IPS-NIHi11 (cell line): ENCODE measurements around the gene RNLS.
"Not testable (repeated sequence)": the region's sequence is repeated elsewhere in the genome, so short reads cannot be mapped to it uniquely, and the experiment has no call there.

Source experiments
- DNase-seq: peaks from one replicate; pipeline ENCODE4 v3.0.0; 2012; ENCODE audit warnings: mixed read lengths, low spot score

Gene RNLS

DNA sequence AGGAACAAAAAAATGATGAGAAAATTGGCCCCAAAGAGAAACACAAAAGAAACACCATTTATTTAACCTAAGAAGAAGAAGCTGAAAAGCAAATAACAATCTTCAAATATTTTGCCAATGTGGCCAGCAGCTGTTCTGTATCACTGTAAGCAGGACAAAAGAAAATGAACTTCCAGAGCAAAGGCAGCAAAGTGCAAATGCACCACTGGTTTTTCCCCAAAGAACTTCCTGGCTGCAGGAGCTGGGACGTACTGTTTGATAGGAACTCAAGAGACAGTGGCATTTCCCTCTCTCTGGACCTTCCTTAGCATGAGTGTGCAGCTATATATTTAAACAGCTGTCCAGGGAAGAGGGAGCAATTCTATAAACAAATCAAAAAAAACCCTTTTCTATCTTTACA lies 60.4 kb downstream of the RNLS start:
- DNase-seq = no peak

- DNase-seq = no peak
Measured at GRCh38 chr10:88521791-88522190, 61.3 kb downstream of the RNLS start.

- DNase-seq = no peak
Measured at GRCh38 chr10:88515235-88515634, 67.9 kb downstream of the RNLS start.

- no peak for DNase-seq
Measured at GRCh38 chr10:88512599-88512998, 70.5 kb downstream of the RNLS start.

DNA sequence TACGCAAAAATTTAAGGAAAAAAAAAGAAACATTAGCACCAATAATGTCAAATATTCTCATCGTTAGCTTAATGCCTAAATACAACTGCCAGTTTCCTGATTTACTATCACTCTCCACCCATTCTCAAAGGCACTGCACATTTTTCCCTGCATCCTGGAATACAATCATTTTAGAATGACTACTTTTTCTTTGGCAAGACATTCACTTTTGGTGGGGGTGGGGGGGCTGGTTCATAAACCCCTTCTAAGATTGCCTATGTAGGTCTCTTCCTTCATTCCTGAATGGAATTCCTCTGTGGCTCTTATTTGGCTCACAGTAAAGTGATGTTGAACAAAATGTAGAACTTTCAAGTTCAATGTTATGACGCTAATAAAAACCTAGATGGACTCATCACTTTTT lies 74.3 kb downstream of the RNLS start:
- DNase-seq = no peak

DNA sequence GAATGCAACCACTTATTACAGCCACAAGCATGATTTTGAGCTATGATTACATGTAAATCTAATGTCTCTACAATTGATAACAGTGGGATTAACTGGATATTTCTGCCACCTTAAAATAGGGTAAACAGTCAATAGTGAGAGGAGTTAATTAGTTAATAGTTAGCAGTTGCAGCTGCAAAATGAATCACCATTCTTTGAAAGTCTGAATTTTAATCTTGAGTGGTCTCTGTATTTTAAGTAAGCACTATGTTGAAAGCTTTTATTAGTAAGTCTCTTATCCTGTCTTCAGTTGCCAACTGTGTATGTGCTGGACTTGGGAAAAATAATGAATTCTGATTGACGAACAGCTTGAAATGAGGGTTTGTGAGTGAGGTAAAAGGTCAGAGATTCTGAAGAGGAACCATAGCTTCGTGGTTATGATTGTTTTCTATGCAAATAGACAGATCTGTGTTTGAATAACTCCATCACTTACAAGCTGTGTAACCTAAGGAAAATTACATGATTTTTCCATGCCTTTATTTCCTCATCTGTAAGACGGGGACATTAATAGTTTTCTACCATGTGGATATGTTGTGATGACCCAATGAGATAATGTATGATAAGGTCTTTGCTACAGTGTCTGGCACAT lies 75.2 kb downstream of the RNLS start:
- no peak for DNase-seq

DNA sequence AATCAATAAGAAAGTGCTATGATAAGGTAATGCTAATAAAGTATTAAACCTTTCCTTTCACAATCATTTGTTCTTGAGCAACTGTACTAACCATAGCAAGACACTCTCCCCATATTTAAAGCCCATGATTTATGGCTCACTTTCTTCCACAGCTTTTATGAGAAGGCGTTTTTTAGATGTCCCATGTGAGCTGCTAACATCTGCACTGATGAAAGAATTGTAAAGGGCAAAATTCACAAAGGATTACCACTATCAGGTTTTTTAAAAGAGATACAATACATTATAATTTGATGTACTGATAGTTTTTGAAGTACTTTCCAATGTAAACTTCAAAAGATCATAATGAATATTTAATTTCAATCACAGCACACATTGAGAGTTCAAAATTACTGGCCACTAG lies 75.7 kb downstream of the RNLS start:
- no peak for DNase-seq

GRCh38 chr10:88505680-88506215 lies 77.4 kb downstream of the RNLS start:
- peak; percentile 25 for DNase-seq

DNA sequence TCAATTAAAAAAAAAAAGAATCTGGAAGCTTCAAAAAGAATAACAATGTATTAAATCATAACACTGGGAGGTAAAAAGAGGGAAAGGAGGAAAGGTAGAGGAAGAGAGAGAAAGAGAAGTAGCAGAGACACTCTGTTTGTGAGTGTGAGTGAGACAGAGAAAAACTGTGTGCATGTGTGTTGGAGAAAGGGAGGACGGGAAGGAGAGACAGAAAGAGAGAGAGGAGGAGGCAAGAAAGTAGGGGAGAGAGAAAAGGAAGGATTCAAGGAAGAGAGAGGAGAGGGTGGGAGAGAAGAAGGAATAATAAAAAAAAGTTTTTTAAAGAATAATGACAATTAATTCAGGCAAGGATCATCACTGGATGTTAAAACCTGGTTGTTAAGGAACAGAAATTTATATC lies 77.9 kb downstream of the RNLS start:
- no peak for DNase-seq

DNA sequence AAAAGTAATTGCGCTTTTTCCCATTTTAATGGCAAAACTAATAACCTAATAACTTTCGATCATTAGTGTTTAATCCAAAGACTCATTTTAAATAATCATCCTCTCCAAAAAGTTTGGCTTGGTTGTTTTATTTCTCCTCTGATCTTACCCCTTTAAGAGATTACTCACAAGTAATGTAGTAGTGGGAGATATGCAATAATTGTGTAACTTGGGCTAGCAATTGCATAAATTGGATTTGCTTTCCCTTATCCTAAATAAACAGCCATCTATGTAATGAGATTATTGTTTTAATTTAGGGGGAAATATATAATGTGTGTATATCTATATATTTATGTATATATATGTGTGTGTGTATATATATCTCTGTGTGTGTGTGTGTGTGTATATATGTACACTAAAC lies 82.5 kb downstream of the RNLS start:
- no peak for DNase-seq

DNA sequence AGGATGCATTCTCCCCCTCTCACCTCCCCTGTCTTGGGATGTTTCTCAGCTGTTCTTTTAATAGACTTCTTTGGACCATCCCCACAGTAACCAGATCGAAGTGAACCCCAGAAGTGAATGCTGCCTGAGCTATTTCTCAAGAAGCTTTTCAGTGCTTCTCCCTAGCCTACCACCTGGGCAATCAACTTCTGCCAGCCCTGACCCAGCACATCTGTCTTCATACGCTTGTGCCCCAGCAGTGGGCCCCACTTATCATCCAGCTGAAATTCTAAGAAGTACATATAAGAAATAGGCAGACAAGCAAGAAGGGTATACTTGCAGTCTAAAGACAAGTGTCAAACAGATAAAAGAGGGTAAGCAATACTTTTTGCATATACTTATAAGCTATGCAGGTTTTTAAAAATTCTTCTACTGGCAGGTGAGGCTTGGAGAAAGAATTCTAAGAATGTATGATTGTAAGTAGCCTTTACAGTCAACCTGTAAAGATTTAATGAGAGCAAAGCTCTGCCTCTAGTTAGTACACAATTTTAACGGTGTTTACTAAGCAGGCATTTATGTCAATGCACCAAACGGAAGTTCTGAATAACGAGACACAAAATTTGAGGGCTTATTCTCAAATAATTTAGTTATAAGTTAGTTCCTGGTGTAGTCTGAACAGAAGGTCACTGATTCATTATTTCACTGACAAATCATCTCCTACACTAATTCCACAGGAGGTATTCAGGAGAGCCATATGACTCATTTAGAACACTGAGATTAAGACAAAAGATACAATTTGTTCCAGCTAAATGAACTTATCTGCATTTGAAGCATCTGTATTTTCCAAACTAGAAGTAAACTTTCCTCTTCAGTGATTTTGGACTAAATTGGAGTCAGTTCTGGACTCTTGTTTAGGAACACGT lies 83.3 kb downstream of the RNLS start:
- DNase-seq = no peak

DNA sequence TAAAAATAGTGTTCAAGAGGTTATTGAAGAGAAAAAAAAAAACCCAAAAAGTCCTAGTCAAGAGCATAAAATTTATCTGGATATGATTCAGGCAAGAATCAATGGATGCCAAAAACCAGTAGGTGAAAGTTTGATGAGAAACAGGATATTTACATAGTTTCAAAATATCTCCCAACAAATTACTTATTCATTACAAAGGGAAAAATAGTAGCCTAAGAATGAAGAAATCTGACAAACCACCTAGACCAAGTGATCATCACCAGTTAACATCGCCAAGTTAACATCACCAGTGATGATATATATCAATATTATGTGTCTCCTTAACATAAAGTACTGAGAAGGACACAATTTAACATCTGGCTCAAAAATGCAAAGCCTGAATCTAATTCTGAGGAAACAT lies 85.2 kb downstream of the RNLS start:
- no peak for DNase-seq

DNA sequence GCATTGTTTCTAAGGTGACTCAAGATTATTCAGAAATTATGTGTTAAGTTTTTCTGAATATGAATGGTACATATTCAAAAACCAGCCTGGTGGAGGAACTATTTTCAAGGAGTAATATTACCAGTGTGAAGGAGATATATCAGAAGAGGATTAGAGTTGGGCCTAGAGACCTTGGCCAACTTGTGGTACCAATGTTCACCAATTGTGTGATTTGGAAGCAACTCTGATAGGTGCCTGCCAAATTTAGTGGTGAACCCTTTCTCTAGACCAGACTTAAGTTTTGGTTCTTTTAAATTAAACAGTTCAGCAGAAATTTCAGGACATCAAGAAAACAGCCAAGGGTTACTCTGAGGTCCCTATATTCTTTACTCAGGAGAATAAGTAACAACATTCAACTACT lies 88.6 kb downstream of the RNLS start:
- DNase-seq = no peak

GRCh38 chr10:88493691-88494483 lies 89.2 kb downstream of the RNLS start:
- DNase-seq = no peak

- DNase-seq = no peak
Measured at GRCh38 chr10:88491314-88491713, 91.8 kb downstream of the RNLS start.

- no peak for DNase-seq
Measured at GRCh38 chr10:88490231-88490980, 92.7 kb downstream of the RNLS start.

DNA sequence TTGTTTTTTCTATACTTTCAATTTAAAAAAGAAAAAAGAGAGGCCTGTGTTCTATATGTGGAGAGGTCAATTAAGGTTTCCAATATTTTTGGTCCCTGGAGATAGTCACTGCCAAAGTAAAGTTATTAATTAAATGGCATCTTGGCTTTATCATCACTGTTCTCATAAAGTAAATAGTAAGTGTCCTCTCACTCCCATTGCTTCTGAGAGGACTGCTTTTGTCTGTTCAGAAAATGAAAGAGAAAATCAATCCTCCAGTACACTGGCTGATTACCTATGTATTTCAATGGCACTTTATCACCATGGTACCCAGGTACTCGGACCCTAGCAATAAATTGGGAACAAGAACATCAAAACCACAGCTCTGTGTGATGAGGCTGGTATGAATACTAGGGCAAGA lies 94.0 kb downstream of the RNLS start:
- DNase-seq = no peak

GRCh38 chr10:88486816-88487215 lies 96.3 kb downstream of the RNLS start:
- not testable (repeated sequence) for DNase-seq

DNA sequence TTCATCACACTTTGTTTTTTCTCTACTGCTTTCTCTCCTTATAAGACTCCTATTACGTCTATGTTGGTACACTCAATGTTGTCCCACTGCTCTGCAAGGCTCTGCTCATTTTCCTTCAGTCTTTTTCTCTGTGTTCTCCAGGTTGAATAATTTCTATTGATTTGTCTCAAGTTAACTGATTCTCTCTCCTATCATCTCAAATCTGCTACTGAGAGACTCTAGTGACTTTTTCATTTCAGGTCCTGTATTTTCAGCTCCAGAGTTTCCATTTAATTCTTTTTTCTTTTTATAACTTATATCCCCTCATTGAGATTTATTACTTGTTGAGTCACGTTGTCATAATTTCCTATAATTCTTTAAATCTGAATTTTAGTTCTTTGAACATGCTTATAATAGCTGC lies 100.9 kb downstream of the RNLS start:
- no peak for DNase-seq

GRCh38 chr10:88478256-88478655 lies 104.9 kb downstream of the RNLS start:
- no peak for DNase-seq

DNA sequence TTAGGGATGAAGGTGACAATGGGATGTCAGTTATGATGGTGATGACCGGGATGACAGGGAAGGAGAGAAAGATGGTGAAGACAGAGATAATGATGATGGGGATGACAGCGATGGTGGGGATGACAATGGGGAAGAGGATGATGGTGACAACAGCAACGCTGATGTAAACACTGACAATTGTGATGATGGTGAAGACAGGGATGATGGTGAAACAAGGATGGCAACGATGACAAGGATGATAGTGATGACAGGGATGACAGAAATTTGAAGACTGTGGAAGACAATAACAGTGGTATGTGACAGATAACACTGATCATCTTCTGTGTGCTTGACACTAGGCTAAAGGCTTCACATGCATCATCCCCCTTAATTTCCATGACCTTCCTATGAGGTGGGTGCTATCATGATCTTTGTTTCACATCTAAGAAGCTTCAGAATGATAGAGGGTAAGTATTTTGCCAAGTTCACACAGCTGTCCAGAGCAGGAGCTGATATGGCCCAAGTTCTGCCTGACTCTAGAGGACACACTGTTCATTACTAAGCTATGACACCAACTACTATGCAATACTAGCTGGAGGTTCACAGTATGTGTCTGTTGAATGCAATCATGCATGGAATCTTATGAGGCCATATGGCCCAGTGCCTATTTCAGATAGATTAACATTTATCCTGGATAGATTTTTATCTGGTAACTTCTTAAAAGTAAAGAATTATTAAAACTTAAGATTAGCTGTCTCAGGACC lies 105.6 kb downstream of the RNLS start:
- no peak for DNase-seq
